ENCODE results near the gene SPRYD3. TPM values are rescaled to one million over a fixed set of nuclear protein-coding genes. Genes with fewer than 3 reads are reported as not detected.
"Not testable (repeated sequence)": the region's sequence is repeated elsewhere in the genome, so short reads cannot be mapped to it uniquely, and the experiment has no call there.

SPRYD3 gene
- 11.2 and 15.4 TPM in 2 replicates for total RNA-seq (2014; rRNA removed; shearing (Covaris generic))

GRCh38 chr12:53079226-53080117 is at the start of gene SPRYD3:
Gene SPRYD3, minus strand, starts transcription at chr12:53079390. Its CDS starts 57 bp downstream, at chr12:53079333.
- peak; percentile 94 for DNase-seq (ENCODE audit: low read depth)

GRCh38 chr12:53127169-53127568 is 48.0 kb upstream of the SPRYD3 start:
- no peak for DNase-seq (ENCODE audit: low read depth)

DNA sequence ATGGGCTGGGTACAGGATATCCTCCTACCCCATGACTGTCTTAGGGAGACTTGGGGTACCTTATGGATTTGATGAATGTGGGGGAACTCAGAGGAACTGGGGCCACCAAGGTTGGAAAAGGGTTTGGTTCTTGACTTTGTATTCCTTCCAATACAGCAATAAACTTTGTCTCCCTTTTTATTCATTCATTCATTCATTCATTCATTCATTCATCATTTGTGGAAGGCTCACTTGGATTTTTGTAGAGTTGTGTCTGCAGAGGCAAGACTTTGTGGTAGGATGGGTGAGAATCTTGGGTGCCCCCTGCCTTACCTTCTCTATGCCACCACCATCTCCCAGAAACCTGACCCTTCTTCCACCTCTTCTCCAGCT is 45.1 kb upstream of the SPRYD3 start:
- DNase-seq (ENCODE audit: low read depth) = no peak

DNA sequence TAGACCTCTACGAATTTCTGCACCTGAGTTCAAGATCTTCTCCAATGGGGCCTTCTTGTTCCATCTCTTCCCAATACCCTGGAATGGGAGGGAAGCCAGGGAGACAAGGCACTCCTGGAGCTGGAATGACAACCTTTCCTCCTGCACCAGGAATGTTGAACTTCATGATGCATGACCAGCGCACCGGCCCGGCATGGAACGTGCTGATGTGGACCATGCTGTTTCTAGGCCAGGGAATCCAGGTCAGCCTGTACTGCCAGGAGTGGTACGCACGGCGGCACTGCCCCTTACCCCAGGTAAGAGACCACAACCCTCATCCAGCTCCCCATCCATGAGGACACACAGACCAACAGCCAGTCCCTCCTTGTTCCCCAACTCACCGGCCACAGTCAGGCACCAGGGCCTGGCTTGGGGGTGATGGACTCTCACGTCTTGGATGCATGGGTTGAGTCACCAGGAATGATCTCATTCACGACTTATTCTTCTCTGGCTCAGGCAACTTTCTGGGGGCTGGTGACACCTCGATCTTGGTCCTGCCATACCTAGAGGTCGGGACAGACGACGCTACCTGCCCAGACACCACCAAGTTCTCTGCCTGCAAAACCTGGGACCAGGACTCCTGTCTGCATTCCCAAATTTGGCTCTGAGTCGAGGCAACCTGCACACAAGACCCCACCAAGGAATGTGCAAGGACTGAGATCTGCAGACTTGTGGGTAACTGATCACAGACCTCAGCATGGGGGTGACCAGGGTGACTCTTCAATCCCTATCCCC is 44.6 kb upstream of the SPRYD3 start:
- DNase-seq (ENCODE audit: low read depth) = peak; percentile 67

- DNase-seq (ENCODE audit: low read depth) = peak; percentile 68
Measured at GRCh38 chr12:53122961-53123468, 43.8 kb upstream of the SPRYD3 start.

DNA sequence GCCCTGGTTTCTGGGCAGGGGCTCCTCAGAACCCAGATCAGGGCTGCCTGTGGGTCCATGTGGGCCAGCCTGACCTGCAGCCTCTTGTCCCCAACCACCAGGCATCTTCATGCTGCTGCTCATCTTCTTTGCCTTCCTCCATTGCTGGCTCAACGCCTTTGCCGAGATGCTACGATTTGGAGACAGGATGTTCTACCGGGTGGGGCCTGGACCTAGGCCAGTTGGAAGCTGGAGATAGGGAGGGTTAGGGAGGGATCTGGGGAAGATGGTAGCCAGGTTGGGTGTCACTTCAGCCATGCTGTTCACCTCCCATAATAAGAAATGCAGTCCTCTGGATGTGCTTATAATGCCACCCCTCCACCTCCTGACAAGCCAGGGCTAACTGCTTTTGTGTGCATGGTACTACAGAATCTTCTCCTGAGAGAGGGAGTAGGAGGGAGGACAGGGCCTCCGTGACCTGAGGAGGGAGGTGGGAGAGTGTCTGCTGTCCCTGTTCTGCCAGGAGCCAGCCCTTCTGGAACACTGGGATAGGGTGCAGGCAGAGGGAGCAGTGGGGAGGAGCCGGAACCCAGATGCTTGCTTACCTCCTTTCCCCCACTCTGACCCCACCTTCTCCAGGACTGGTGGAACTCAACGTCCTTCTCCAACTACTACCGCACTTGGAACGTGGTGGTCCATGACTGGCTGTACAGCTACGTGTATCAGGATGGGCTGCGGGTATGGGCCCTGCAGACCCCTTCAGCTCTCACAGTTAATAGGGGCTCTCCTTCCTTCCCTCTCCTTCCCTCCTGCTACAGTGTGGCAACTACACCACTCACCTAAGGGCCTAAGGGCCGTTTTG is 41.7 kb upstream of the SPRYD3 start:
- no peak for DNase-seq (ENCODE audit: low read depth)

DNA sequence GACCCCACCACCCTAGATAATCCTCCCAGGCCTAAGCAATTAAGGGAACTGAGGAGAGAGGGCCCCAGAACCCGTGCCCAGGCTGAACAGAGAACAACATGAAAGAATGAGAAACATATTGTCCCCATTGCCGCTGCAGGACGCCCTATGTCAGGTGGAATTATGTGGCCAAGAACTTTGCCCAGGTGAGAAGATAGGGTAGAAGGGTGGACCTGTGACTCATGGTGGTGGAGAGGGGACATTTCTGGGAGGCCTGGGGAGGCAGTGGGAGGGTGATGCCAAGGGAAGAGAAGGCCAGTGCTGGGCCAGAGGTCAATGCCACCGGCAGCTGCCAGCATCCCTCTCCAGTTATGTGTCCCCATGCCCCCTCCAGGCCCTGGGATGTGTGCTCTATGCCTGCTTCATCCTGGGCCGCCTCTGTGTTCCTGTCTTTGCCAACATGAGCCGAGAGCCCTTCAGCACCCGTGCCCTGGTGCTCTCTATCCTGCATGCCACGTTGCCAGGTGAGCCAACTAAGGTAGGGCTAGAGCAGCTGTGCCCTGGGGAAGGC is 39.6 kb upstream of the SPRYD3 start:
- no peak for DNase-seq (ENCODE audit: low read depth)

- no peak for DNase-seq (ENCODE audit: low read depth)
Measured at GRCh38 chr12:53115891-53116648, 36.9 kb upstream of the SPRYD3 start.

DNA sequence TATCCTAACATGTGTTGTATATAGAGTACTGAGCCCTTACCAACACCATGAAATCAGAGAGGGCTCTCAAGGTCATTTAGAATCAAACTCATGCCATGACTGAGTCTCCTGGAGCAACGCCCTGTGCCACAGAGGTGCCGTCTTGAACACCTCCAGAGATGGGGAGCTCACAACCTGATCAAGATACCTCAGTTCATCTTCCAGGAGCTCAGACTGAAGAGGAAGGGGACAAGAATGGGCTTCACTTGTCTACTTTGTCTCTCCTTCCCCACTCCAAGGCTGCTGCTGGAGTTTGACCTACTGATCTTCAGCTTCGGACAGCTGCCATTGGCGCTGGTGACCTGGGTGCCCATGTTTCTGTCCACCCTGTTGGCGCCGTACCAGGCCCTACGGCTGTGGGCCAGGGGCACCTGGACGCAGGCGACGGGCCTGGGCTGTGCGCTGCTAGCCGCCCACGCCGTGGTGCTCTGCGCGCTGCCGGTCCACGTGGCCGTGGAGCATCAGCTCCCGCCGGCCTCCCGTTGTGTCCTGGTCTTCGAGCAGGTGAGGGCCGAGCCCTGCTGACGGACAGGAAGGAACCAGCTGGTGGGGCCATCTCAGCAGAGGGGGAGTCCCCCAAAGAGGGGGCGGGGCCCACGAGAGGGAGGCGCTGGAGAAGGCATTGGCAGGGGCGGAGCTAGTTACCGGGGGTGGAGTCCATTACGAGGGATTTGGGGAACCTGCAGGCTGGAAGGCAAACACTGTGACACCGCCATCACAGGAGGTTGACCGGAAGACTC is 36.1 kb upstream of the SPRYD3 start:
- DNase-seq (ENCODE audit: low read depth) = no peak

GRCh38 chr12:53113951-53114350 is 34.8 kb upstream of the SPRYD3 start:
- no peak for DNase-seq (ENCODE audit: low read depth)

DNA sequence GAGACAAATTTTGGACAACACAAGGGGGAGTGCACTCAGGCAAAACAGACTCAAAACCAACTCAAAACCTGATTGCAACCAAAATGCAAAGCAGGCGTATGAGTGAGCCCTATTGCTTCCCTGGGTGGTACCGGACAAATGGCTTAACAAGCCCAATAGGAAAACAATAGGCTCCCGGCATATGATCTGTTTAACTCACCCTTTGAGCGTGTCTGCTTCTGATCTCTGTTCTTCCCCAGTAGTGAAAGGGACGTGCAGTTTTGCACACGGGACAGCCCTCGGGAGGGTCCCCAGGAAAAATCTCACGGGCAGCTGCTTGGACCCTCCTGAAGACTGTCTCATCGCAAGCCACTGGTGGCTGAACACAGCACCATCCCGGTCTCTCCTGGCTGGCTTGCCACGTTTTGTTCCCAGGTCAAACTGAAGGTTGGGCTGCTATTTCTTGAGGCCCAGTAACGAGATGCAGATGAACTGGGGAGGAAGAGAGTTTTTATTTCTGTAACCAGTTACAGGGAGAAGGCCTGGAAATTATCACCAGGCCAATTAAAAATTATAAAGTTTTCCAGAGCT is 34.0 kb upstream of the SPRYD3 start:
- no peak for DNase-seq (ENCODE audit: low read depth)

DNA sequence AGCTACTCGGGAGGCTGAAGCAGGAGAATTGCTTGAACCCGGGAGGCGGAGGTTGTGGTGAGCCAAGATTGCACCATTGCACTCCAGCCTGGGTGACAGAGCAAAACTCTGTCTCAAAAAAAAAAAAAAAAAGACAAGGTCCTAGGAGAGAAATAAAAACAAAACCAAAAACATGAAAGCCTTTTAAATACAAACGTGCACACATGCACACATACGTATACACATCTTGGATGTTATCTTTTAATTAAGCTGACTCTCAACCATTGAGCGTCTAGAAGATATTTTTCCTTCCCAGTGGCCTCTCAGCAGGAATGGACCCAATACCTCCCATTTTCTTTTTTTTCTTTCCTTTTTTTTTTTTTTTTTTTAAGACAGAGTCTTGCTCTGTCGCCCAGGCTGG is 33.2 kb upstream of the SPRYD3 start:
- not testable (repeated sequence) for DNase-seq (ENCODE audit: low read depth)

DNA sequence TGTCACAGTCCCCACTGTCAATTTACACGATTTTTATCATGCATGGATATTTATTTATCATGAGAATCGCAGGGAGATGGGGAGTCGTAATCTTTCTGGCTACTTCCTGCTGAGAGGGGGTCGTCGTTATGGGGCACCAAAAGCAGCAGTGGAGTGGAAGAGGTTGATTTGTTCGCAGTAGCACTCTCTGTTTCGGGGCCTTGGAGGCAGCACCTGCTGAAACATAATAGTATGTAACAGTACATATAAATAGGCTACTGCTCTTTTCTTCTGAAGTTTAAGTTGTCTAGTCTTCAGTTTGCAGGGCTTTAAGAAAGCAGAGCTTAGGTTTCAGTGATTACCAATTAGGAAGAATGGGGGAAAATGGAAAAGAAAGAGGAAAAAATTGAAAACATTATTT is 27.9 kb upstream of the SPRYD3 start:
- DNase-seq (ENCODE audit: low read depth) = no peak

DNA sequence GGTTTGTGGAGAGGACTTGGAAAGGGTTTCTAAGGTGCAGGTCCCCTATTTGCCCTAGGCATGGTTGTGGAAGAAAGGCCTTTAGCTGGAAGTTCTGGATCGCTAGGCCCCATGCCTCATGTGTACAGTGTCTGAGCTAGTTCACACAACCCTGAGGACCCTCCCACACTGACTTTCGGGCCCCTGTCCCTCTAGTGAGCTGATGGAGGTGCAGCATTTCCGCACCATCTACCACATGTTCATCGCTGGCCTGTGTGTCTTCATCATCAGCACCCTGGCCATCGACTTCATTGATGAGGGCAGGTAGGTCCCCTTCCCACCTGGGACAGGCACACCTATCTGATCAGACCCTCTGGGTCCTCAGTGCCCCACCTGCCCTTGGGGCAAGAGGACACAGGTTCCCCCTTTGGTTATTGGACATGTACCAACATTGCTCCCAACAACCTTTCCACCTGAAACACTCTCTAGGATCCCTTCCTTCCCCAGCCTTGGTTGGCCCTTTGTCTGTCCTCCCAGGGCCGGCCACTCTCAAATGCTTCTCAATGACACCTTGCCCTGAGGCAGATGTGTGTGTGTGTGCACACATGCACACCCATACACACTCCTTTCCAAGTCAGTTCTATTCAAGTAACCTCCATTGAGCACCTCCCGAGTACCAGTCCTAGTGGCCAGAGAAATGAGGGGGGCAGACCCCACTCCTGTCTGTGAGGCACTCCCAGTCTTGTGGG is 26.7 kb upstream of the SPRYD3 start:
- no peak for DNase-seq (ENCODE audit: low read depth)

GRCh38 chr12:53105256-53105655 is 26.1 kb upstream of the SPRYD3 start:
- DNase-seq (ENCODE audit: low read depth) = no peak

GRCh38 chr12:53103860-53104305 is 24.7 kb upstream of the SPRYD3 start:
- no peak for DNase-seq (ENCODE audit: low read depth)

GRCh38 chr12:53102883-53103807 is 24.0 kb upstream of the SPRYD3 start, which contains the start of gene SOAT2:
Gene SOAT2, plus strand, starts transcription at chr12:53103486. Its CDS starts 92 bp downstream, at chr12:53103578.
- no peak for DNase-seq (ENCODE audit: low read depth)
